ENCODE measurements around the gene VIT.

Gene VIT, protein sequence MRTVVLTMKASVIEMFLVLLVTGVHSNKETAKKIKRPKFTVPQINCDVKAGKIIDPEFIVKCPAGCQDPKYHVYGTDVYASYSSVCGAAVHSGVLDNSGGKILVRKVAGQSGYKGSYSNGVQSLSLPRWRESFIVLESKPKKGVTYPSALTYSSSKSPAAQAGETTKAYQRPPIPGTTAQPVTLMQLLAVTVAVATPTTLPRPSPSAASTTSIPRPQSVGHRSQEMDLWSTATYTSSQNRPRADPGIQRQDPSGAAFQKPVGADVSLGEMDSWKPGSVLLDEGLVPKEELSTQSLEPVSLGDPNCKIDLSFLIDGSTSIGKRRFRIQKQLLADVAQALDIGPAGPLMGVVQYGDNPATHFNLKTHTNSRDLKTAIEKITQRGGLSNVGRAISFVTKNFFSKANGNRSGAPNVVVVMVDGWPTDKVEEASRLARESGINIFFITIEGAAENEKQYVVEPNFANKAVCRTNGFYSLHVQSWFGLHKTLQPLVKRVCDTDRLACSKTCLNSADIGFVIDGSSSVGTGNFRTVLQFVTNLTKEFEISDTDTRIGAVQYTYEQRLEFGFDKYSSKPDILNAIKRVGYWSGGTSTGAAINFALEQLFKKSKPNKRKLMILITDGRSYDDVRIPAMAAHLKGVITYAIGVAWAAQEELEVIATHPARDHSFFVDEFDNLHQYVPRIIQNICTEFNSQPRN

DNA sequence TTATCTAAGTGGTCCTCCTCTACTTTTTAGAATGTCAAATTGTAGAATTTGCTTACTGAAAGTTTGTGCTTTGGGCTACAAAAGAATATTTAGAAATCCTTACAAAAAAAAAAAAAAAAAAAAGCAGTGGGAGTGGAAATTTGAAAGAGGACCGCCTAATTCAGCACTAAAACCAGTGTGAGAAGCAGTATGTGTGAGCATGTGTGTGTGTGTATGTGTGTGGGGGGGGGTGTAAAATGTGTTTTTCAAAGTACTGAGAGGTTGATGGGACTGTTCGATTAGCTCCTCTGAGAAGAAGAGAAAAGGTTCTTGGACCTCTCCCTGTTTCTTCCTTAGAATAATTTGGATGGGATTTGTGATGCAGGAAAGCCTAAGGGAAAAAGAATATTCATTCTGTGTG is at the start of gene VIT:
TSS of gene VIT (plus strand) at position 175 of the 400 bp plus-strand sequence. CDS start 19,664 bp downstream, outside the sequence.
- no peak for DNase-seq

DNA sequence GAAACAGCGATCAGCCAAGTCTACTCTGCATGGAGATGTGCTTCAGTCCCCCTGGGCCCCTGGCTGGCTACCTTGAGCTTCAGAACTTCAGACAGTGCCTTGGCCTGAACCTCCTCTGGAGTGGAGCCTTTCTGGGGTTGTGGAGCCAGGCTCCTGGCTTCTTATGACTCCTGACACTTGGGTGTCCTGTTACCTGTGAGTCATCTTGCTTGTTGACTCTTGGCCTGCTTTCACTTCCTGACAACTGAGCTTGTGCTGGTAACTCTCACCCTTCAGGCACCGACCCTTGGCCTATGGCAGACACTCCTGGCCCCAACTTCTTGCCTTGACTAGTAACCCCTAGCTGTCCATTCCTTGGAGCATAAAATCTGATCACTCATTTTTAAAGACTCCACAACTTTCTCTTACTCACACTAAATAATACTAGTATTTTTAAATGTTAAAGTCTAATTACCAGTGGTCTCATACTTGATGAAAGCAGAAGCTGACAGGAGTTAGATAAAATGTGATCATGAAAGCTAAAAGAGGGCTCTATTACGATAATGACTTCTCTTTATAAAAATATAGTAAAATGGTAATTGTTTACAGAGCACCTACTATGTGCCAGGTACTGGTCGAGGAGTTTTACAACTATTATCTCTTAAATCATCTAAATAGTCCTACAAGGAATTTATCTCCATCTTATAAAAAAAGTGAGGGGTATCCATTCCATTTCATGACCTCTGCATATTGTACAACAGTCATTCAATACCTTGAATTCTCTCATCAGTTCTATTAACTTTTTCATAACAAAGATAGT is 46.3 kb upstream of the VIT start:
- DNase-seq: no peak

DNA sequence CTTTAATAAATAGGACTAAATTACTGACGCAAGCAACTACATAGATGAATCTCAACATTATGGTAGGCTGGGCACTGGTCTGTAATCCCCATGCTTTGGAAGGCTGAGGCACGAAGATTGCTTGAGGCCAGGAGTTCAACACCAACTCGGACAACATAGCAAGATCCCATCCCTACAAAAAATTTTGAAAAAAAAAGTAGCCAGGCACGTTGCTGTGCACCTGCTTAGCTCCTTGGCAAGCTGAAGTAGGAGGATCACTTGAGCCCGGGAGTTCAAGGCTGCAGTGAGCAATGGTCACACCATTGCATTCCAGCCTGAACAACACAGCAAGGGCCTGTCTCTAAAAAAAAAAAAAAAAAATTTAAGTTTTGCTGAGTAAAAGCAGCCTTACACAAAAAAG is 43.4 kb upstream of the VIT start:
- DNase-seq: no peak

DNA sequence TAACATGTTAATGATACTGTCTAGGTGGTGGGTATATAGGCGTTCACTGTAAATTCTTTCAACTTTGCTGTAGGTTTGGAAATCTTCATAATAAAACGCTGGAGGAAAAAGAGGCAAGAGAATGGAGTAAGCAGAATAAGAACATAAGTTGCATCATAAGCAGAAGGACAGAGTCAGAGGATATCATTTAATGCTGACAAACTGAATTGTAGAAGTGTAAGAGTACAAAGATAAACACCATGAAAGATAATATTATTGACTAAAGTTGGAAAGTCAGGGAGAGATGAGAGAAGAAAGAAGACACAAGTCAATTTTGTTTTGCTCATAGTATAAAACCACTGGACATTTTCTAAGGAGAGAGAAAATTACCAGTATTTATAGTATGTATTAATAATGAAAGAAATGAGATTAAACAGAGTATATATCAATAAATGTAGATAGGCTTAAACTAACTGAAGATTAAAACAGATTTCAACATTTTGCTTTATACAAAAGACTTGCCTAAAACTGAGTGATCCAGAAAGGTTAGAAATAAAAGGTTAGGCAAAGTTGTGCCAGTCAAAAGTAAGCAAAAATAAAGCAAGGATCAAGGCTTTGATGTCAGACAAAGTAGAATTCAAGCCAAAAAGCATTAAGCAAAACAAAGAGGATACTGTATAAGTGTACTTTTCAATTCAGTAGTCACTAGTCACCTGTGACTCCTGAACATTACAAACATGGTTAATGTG is 42.4 kb upstream of the VIT start:
- DNase-seq: no peak

DNA sequence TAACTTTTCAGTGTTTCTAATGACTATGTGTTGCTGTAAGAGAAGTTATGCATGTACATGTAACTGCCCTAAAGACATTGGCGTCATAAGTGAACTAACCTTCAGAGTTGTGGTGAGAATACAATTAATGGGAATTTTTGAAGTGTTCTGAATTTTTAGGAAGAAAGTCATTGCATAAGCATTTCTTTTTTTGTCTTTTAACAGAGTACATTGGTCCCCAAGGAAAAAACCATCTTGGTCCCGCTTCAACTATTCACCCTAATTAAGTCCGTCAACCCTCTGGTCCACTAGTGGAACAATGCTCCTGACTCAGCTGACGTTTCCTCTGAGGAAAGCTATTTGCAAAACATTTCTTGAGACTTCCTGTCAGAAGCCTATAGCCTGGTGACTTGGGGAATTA is 41.1 kb upstream of the VIT start:
- no peak for DNase-seq

DNA sequence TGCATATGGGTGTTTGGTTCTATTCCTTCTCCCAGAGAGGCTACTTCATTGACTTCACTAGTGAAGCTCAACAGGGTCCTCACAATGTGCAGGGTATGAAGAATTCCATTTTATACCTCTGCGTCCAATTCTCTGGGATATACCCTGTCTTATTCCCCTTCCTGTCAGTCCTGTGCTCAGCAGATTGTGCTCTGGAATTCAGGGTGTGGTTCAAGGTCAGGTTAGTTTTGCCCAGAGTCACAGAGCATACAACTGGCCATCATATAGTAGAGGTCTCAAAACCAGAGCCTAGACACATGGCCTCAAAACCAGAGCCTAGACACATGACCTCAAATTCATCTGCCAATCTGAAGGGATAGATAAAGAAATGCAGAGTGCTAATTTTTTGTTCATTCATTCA is 38.8 kb upstream of the VIT start:
- no peak for DNase-seq

DNA sequence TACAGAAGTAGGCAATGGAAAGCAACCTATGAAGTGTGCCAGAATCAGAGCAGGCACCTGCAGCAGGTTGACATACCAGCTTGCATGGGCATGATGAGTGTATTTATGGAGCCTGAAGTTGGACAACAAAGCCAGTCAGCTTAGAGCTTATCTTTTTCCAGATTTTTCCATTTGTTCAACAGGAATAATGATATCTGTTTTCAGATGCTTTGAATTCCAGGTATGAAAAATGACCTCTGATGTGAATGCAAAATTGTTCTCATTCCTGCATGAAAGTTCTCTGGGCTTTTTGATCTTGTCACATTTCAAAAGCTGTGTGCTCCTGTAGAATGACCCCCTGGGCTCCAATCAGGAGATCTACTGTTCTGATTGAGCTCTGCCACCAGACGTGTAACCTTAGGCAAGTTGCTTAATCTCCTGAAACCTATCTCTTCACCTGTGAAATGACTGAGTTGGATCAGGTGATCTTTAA is 38.2 kb upstream of the VIT start:
- DNase-seq: no peak

DNA sequence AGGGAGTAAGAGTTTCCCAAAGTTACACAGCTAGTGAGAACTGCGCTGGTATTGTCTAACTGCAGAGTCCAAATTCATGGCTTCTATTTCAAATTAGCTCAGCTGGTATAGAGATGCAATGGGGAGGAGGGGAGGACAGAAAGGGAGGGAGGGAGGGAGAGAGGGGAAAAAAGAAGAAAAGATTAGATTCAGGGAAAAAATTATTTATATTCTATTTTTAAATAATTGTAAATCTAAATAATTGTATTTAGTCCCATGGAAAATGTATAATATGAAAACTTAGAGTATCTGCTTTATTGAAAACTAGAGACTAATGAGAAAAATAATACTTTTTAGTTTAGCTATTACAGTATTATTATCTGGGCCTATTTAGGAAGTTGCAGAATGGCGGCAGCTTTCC is 37.3 kb upstream of the VIT start:
- DNase-seq: no peak

DNA sequence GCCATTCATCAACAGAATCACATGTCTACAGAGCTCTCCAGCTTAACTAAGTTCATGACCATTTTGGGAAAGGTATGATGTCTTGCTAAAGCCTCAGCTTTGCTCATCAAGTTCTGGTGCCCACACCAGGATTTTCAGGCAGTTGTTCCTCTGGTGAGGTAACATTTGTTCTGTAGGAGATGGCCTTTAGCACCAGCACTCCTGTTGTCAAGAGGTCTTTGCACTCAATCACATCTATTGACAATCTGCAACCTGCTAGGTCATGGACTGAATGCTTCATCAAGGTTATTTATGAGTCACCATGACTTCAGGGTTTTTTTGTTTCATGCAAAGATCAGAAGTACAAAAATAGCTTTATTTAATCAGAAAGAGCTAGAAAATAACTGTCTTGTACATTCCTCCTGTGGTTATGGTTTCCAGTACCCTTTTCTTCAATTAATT is 36.6 kb upstream of the VIT start:
- no peak for DNase-seq

DNA sequence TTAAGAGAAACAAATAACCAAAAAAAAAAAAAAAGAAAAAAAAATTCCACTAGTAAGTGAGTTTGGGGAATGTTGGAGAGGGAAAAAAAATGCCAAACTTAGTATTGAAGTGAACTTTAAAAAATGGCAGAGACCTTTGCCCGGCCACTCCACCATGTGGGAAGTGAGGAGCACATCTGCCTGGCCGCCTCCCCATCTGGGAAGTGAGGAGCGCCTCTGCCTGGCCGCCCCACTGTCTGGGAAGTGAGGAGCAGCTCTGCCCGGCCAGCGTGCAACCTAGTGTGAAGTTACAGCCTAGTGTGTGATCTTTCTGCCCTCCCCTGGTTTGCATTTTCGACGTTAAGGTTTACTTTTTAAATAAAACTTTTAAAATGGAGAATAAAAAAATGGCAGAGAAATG is 33.9 kb upstream of the VIT start:
- no peak for DNase-seq

DNA sequence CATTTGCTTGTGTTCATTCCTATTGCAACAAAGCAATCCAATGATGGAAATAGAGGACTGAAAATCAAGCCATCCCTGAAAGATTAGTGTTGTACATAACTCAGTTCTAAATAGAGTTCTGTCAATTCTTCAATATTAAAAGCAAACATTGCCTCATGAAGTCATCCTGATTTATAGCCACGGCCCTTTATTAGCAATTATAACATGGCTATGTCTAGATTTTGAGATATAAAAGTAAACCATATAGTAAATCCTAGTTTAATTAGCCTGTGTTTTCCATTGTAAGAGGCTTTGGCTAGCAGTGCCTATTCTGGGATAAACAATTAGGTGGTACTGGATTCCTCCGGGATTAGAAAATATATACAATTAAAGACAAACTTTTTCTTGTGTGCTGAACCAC is 33.2 kb upstream of the VIT start:
- DNase-seq: no peak

DNA sequence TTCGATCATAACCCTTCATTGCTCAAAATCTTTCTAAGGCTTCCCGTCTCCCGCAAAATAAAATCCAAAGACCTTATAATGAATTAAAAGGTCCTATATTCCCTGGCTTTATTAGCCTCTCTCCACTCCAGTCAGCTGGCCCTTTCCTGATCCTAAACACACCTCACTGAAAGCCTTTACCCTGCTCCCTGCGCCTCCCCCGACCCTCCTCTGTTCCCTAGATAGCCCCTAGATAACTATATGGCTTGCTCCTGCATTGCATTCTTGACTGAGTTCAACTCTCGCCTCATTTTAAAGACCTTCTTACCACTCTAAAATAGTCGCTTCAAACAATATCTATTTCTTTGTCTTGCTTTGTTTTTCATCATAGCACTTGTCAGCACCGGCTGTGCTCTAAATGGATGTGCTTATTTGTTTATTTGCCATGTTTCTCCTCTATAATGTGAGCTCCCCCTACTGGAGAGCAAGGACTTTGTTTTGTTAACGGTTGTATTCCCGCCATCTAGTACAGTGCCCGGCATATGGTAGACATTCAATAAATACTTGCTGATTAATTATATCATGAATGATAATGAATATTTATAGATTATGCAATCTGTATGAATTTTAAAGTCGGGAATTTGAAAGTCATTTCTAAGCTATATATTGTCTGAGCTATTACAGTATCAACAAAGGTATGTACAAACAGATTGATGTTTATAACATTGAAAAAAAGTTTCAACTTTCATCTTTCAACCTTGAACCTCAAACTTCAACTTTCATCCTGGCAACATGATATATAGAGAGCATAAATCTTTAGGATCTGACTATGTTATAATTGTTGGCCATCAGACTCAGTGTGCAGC is 32.4 kb upstream of the VIT start:
- DNase-seq: no peak

DNA sequence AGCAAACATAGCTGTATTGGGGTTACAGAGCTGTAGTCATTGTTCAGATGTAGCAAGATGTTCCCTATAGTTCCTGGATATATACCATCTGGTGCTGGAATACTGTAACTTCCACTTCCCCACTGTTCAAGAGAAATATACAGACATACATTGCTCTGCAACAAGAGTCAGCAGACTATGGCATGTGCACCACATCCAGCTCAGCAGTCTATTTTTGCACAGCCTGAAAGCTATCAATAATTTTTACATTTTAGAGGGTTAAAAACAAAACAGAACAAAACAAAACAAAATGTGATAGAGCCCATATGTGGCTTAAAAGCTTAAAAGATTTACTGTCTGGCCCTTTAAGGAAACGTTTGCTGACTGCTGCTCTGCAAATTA is 31.8 kb upstream of the VIT start:
- no peak for DNase-seq

DNA sequence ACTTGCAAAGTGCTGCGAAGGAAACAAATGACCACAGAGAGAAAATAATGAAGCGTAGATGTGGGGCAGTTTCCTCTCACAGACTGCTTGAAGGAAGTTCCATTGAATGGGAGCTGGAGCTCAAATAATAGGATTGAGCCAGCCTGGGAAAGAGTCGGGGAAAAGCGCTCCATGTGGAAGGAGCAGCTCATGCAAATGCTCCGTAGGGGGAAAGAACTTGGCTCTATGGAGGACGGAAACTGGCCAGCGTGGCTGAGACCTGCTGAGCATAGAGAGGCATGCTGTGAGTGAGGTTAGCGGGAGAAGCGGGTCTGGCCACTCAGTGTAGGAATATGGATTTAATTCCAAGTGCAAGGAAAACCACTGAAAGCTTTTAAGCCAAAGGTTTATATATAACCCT is 28.6 kb upstream of the VIT start:
- no peak for DNase-seq

DNA sequence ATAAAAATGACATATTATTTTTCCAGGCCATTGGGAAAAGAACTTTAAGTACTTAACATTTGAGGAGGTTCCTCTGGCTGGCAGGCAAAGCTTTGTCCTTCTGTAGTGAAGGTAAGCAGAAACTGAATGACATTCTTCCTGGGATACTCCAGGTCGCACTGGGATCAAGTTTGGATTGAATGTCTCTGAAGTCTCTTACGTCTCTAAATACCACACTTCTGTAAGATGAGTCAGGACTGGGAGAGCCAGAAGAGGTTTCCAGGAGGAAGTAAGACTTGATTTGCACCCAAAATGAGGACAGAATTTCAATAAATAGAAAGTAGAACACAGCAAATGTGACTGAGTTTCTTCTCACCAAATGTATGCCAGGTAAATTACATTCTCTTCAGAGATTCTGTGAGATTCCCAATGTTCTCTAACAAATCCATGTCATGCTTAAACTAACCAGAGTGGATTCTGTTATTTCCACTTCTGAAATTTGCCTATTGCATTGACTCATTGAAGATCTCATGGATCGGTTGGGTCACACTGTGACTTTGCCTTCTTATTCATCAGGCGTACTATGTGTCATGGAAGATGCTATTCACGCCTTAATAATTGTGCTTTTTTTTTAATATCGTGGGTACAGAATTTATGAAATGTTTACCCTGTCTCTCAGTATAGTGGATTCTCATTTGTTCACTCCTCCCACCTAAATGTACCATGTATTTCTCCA is 25.5 kb upstream of the VIT start:
- no peak for DNase-seq

DNA sequence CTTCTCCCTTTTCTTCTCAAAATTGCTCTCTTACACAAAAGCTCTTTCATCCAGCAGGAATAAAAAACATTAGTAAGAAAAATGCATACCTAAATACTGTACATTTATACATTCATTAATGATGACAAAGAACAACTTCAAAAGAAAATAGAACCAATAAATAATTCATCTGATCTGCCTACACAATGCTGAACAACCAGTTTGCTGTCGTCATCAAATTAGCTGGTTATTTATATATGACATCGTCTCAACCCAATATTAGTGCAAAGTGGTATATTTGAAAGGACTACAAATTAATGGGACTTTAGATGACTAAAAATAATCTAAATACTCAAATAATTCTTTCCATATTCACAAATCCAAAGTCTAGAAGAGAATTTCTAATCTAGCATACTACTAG is 24.8 kb upstream of the VIT start:
- no peak for DNase-seq

DNA sequence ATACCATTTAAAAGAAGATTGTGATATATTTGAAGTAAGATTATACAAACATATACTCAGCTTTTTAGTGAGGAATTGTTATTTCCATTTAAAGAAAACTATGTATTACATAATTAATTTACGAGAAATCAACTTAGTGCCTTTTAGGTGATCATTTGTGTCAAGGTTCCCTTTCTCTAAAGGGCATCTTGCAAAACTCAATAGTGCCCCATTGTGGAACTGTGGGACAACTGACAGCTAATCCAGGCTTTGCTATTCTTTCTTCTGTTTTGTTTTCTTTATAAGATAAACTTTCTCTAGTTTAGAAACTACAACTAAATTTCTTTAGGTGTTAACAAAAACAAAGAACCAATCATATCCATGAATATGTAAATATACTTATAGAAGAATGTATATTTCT is 24.3 kb upstream of the VIT start:
- no peak for DNase-seq

DNA sequence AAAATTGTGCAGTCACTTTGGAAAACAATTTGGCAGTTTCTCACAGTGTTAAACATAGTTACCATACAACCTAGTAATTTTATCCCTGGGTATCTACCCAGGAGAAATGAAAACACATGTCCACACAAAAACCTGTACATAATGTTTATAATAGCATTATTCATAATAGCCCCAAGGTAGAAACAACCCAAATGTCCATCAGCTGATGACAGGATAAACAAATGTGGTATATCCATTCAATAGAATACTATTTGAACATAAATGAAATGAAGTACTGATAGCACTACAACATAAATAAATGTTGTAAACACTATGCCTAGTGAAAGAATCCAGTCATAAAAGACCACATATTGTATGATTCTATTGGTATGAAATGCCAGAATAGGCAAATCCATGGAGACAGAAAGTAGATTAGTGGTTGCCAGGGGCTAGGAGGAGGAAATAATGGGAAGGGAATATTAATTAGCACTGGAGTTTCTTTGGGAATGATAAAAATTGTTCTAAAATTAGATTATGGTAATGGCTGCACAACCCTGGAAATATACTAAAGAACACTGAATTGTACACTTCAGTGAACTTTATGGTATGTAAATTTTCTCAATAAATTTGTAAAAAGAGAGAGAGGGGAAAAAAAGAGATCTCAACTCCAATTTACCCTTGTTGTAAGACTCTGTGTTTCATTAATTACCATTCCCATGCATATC is 20.8 kb upstream of the VIT start:
- DNase-seq: no peak

DNA sequence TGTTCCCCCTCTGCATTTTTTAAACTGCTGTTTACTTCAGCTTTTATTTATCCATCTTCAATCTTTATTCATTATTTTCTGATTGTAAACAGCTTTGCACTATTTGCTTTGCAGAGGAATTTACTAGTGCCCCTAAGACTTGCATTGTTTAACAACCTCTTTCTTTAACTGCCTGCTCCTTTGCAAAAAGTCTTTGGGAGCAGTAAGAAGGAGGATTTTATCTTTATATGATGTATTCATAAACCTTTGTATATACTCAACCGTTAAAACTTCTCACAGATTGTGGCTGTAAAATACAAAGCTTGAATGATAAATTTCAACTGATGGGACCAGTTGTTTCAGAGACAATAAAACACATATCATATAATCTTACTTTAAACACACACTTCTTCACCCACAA is 20.1 kb upstream of the VIT start:
- DNase-seq: no peak

DNA sequence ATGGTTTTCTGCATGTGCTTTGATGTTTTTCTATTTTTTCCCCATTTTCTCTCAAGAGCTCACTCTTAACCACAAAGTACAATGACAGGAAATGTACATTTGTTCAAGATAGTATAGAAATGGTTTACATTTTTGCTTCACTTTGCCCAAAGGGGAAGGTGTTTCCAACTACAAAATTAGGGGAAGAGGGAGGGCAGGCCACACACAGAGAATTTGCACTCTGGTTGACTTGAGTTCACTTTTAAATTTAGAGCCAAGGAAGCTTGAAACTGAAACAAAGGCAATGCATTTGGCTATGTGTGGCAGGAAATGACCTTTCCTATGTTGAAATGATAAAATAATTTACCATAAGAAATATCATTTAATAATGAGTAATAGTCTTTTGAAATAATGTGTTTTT is 19.1 kb upstream of the VIT start:
- DNase-seq: no peak

Data from activated CD8-positive, alpha-beta memory T cell treated with anti-CD3 and anti-CD28 coated beads for 24 hours (primary cell).